NCI-H146 treated with DMSO at 0.1 percent for 48 hours (cell line): Measurements from ENCODE around the gene PARP6.

Experiments
- DNase-seq: peaks from one replicate; lab custom pipeline; 2025; ENCODE audit not compliant: unreplicated experiment; lab: John Stamatoyannopoulos, UW

Gene PARP6, protein sequence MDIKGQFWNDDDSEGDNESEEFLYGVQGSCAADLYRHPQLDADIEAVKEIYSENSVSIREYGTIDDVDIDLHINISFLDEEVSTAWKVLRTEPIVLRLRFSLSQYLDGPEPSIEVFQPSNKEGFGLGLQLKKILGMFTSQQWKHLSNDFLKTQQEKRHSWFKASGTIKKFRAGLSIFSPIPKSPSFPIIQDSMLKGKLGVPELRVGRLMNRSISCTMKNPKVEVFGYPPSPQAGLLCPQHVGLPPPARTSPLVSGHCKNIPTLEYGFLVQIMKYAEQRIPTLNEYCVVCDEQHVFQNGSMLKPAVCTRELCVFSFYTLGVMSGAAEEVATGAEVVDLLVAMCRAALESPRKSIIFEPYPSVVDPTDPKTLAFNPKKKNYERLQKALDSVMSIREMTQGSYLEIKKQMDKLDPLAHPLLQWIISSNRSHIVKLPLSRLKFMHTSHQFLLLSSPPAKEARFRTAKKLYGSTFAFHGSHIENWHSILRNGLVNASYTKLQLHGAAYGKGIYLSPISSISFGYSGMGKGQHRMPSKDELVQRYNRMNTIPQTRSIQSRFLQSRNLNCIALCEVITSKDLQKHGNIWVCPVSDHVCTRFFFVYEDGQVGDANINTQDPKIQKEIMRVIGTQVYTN

DNA sequence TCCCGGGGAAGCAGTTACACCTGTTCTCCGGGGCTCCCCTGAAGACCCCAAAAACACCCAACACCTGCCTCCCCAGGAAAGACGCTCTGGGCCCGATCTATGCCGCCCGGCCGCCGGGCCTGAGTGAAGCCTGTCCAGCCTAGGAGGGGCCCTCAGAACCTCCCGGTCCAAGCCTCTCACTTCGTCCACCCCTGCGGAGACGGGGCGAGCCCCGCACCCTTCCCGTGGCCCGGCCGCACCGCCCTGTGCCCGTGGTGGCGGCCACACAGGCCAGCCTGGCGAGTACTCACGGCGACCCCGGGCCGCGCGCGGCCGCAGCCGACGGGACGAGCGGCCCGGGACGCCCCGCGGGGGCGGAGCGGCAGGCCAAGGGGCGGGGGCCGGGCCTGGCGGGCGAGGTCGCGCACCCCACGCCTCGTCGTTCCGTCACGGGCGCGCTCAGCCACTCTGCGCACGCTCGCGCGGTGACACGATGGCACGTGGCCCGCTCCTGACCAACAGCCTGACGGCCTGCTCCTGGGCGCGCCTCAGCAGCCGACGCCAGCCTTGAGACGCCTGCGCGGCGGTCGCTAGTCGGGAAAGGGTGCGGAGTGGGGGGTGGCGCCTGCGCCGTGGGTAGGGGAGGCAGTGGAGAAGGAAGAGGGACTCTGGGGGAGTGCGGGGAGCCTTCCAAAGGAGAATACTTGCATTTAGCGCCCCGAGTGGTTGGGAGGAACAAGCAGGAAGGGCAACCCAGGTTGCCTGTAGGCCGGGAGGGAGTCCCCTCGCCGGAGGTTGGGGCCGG, at the start of gene PARP6:
Gene PARP6 (minus strand): TSS at position 342 of the 784 bp plus-strand sequence. CDS start 5,077 bp downstream, outside the sequence.
- DNase-seq = peak; percentile 86

DNA sequence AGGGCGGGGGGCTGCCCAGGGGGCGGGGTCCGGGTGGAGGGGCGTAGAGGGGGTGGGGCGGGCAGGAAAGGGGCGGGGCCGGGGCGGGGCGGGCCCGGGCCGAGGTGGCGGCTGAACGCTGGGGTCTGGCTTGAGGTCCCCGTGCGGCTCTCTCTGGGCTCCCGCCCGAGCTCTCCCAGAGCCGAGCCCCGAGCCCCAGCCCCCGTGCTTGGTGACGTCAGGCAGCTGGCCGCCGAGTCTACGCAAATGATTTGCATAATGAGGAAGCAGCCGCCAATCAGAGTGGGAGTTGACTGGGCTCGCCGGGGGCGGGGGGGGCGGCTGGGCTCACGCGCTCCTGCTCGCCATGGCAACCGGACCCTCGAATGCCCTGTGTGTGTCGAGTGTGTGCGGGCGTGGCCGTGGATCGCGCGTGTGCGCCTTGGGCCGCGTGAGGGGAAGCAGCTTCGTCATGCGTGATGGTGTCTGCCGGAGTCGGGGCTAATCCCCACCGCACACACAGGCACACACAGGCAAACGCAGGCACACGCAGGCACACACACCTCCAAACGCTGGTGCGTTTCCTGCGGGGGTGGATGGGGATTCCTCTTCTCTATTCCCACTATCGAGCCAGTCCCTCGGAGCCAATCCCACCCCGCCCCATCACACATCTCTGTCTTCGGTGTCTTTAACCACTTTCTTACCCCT, 47.8 kb upstream of the PARP6 start, which contains the start of gene CELF6:
Gene CELF6 (minus strand): TSS at position 173 of the 687 bp plus-strand sequence. CDS start 283 bp downstream, outside the sequence.
- DNase-seq = peak; percentile 72

DNA sequence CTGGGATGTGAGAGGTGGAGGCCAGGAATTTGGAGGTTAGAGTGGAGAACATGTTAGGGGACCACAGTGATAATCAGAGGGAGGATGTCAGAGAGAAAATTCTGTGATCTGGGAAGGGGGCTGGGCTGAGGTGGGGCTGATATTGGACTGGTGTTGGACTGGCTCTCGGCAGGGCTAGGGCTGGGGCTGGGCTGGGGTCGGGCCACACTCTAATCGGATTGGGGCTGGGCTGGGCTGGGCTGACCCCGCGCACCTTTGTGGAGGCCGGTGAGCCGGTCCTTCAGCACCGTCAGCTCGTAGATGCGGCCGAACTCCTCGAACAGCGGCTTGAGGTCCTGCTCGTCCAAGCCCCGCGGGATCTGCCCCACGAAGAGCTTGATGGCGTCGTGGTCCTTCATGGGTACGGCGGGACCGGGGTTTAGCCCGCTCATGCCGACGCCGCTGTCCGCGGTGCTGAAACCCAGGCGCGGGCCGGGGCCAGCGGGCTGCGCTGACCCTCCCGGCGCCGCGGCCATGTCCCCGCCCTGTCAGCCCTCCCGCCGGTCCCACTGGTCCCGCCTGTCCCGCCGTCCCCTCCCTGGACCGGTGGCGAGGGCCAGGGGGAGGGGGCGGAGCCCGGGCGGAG, 47.1 kb upstream of the PARP6 start:
- no peak for DNase-seq

DNA sequence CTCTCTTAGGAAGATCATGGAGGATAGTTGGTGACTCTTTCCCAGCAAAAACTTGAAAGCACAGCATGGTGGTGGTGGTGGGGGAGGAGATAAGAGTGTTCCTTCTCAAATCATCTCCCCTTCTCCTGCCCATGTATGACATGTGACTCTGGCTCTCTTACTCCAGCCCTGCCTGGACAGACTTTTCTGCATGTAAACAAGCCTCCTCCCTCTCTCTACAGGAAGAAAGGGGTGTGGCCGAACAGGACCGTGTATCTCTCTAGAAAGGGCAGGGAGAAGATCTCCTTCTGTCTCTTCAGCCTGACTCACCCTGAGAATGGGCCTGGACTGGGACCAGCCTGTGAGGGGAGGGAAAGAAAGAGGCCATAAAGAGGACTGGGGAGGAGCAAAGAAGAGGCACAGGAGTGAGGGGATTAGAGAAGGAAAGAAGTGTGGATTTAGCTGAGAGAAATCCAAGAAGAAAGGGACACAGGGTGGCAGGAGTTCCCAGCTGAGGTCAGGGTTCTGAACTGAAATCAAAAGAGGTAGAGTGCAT, 46.1 kb upstream of the PARP6 start:
- no peak for DNase-seq

DNA sequence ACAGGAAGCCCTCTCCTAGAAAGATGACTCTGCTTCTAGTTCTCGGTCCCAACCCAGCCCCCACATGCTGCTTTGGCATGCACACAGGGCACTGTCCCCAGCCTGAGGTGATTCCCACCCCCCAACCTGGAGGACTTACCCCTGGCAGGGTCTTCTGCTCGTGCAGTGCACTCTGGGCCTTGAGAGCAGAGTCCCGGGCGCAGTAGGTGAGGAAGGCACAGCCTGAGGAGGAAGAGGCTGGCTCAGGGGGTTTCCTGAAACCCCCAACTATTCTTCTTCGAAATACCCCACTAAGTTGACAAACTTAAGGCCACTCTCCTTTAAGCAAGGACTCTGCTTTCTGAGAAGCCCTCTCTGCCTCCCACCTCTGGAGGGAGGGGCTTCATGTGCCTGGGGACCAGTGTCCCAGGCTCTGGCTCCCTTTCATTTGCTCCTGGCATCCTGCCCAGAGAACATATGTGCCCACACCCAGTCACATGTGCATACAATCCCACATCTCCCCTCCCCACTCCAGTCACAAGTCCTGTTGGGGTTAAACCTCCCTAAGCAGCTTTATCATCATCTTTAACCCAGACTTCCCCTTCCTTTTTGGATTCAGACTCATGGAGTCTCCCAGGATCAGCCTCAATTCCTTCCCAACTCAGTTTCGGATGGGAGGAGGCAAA, 43.5 kb upstream of the PARP6 start:
- no peak for DNase-seq

DNA sequence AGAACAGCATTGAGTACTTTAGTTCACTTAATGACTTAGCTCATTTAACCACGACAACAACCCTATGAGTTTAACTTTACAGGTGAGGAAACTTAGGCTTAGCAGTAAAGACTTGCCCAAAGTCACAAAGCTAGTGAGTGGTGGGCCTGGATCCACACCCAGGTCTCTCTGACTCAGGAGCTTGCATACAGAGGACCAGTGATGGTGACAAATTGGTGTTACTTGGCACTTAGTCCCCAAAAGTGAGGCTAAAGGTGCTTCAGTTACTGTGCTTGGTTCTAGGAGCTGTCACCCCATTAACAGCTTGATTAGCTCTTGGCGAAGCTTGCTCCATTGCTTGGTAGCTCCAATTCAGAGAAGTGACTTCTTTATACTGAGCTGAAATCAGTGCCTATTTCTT, 41.5 kb upstream of the PARP6 start:
- DNase-seq = no peak

DNA sequence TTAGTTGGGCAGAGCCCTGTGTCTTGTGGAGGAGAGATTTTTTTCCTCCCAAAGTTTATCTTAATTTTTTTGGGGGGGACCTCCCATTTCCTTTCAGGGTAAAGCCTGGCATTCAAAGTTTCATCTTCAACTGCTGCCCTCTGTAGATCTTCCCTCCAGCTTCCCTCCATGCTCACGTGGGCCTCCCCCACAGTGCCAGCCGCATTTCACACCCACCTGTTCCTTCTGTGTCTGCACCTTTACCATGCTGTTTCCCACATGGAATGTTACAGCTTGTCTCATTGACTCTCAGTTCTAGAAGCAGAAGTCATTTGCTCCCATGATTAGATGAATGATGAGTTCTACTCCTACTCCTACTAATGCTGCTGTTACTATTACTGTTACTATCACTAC, 41.1 kb upstream of the PARP6 start:
- DNase-seq = no peak

DNA sequence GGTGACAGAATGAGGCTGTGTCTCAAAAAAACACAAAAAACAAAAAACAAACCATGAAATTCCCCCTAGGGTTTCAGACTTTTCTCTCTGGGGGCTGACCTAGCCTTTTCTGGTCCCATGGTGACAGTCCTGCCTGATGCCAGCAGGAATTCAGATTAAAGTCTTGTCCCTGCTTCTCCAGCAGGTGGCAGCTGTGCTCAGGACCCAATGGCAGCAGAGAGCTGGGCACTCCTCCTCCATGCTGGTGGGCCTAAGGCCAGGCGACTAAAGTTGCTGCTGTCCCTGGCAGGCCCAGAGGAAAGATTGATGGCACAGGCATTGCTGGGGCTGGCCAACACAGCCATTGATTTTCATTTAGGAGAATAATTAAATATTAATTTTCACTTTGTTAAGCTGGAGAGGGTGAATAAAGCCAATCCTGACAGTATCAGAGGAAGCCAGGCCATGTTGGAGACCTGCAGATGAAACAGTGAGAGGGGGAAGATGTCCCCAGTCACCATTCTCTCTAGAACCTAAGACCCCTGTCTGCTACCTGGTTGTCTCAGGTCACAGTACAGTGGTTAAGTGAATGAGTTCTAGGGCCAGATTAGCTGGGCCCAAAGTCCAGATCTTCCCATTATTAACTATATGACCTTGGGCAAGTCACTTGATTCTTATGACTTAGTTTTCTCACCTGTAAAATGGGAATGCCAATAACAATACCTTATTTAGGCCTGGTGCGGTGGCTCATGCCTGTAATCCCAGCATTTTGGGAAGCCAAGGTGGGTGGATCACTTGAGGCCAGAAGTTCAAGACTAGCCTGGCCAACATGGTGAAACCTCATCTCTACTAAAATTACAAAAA, 40.5 kb upstream of the PARP6 start:
- DNase-seq = peak; percentile 4

DNA sequence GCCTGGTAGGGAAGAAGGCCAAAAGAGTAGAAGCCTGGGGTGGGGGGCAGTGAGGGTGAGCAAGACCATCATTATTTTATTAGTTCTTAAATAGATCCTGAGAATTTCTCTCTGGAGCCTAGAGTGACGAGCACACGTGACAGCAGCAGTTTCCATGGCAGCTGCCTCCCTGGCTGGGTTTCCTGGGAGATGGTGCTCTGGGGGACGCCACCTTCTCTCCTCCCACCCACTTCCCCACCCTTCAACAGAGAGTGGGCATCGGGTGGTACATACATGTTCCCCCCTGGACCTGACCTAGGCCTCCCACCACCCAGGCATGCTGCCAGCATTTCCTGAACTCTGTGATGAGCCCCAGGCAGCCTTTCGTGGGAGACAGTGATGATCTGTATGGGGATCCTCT, 34.7 kb upstream of the PARP6 start:
- no peak for DNase-seq

DNA sequence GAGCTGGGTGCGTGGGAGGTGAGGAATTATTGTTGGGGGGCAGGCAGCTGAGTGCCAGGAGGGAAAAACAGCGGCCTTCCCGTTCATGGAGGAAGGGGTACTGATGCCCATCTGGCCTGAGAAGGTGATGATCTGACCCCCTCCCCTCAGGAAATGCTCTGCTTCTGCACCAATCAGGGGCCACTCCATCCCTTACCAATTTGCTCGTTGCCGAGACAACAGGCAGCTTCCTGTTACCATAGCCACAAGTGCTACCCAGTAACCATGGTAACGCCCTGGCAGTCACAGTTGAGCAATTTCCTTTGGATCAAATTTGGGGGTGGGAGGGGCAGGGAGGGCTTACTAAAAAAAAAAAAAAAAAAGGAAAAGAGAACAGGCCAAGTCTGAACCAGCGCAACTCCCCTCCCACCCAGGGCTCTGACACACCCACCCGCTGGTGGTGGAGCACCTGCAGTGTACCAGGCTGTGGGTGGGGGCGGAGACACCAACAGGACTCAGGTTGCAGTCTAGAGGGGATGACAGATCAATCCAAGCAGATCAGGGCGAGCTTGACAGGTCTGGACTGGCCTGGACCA, 33.9 kb upstream of the PARP6 start:
- peak; percentile 33 for DNase-seq

DNA sequence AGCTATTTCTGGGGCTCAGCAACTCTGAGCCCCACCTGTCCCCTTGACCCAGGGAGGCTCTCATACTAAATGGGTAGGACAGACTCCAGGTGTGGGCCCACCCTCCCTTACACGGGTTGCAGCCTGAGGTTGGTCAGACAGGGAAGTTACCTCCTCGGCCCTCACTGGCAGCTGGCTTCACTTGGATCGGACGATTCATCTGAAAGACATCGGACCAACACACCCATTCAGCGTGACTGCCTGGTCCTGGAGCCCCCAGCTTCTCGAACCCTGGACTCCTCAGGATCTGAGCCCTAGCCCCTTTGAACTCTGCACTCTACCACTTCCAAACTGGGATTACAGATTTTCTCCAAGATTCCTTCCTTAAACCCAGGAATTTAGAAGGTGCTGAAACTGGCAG, 32.2 kb upstream of the PARP6 start:
- DNase-seq = no peak

DNA sequence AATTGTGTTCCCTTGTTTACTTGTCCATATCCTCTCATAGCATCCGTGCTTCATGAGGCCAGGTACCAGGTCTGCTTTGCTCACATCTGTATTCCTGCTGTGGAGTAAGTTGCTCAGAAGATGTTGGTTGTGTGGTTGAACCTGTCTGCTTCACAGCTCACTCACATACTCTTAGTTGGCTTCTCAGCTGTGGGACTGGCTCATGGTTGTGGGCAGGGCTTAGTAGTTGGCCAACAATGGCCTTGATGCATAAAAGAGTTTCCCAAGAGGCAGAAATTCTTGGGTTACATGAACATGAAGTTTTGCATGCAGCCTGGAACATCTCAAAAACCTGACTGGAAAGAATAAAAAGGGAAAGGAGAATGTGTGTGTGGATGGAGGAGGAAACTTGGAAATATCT, 30.6 kb upstream of the PARP6 start:
- no peak for DNase-seq

DNA sequence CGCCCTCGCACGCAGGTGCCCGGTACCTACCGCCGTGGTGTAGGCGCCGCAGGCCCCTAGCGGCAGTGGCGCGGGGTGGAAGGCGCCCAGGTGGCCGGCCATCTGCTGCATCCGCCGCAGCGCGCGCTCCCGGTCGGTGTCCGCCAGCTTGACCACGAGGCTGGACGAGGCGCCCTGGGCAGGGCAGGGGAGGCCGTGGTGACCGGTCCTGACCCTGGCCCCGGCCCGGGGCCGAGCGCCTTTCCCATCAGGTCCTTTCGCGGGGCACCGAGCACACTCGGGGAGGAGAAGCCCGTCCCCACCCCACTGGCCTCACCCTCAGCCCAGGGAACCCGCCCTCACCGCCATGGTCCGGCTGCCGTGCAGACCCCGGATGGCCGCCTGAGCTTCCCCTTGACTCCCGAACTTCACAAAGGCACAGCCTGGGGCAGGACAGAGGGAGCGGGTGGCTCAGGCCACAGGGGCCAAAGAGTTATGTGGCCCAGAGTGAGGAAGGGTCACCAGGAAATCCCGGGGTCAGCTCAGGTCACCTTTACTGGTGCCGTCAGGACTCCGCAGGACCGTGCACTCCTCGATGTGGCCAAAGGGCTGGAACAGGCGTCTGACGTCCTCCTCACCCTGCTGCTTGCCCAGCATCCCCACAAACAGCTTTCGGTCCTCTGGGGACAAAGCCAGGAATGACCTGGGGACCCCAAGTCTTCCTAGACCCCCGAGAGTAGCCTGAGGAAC, 17.4 kb upstream of the PARP6 start:
- DNase-seq = no peak

DNA sequence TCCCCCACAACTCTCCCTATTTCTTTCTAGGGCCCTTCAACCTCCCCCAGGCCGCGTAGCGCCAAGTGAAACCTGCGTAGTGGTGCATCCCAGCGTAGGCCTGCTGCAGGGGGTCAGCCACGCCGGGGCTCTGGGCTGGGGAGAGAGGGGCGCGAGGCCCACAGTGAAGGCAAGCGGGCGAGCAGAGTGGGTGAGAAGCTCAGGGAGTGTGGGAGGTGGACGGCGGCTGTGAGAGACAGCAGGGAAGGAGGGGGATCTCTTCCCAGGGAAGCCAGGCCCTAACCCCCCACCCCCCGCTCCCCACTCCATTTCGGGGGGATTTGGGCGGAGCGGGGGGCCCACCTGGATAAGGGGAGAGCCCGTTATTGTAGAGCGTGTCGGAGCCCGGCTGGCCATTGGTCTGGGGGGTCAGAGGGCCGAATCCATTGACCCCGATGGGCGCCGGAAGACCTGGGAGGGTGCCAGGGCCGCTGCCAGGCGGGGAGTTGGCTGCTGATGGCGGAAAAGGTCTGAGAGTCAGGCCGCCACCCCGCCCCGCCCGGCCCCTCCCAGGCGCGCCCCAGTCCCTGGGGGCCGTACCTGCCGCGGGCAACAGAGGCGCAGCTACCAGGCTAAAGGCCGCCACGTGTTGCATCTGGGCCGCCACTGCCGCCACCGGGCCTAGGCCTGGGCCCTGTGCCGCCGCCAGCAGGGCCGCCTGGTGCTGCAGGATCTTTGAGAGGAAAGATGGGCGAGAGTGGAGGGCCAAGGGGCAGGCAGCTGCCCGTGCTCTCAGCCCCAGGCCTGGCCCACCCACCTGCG, 16.6 kb upstream of the PARP6 start:
- DNase-seq = no peak

DNA sequence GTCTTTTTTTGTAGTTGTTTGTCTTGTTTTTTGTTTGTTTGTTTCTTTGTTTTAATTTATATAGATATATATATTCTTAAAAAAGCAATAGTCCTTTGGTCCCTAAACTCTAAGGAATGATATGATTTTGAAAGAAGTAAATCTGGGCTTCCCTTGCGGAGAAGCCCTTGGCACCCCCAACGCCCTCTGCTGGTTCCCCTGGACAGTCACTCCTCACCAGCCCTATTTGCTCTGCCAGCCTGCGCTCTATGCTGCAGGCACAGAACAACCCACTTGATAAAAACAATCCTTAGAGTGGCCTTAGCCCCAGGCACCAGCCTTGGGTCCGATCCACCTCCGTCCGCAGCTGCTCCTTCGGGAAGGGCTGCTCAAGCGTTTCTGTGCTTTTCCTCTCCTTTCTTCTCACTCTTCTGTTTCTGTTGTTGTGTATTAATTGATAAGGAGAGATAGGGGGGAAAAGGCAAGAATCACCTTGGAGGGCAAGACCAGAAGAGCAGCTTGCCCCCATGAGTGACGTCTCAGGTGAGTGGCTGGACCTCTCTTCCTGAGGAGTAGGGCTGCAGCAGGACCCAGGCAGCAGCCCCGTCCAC, 13.7 kb upstream of the PARP6 start:
- peak; percentile 2 for DNase-seq

DNA sequence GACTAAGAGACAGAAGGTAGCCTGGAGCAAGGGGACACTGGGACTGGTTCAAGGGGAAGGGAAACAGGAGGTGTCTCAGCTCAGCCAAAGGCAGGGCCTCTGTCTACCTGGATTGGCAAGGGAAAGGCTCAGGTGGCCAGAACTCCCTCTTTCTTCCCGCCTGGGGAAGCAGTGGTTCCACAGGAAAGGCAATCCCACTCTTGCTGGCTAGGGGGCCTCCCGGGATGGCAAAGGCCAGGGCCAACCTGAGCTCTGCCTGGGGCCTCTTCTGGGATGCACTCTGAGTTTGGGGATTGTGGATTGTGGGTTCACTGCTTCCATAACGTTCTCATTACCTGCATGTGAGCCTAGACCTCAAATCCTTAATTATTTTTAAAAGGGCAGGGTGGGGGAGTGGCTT, 13.0 kb upstream of the PARP6 start:
- no peak for DNase-seq

DNA sequence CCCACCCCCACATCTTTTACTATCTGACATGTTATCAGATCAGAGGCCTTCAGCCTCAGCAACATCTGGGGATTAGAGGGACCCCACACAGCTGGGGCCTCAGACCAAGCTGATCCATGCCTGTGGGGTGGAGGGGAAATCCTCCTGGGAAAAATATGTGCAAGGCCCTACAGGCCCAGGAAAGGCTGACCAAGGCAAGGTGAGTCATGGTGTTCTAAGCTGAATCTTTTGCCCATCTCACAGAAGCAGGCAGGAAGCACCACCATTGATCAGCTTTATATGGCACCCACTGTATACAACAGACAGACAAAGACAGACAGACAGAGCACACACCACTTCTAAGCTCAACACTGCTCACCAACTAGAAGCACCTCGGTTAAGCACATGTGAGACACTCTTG, 12.4 kb upstream of the PARP6 start:
- no peak for DNase-seq
